Skin epidermis (tissue), 12 donors: ENCODE measurements around the gene PAK1.
"Not testable (repeated sequence)": the region's sequence is repeated elsewhere in the genome, so short reads cannot be mapped to it uniquely, and the experiment has no call there.

Source experiments
- H3K27ac ChIP-seq, 21 experiments: fragments of 200-600 bp; sonication (generic) in 11 of 21; one replicate each; pipeline ENCODE4 v1.5.0; 2020; ENCODE audit warnings: mild to moderate bottlenecking in 3 of 21, inconsistent platforms in 2 of 21, moderate library complexity in 2 of 21
- H3K4me3 ChIP-seq, 7 experiments: fragments of 200-600 bp; sonication (generic) in 2 of 7; one replicate each; pipeline ENCODE4 v1.5.0; 2020; ENCODE audit warnings: inconsistent platforms in 2 of 7, mild to moderate bottlenecking in 2 of 7, moderate library complexity in 1 of 7

Gene PAK1

GRCh38 chr11:77384571-77384970, 89.3 kb downstream of the PAK1 start:
- H3K27ac ChIP-seq, result no peak overlapping the region
- no peak overlapping the region for H3K4me3 ChIP-seq

- H3K27ac ChIP-seq, H3K4me3 ChIP-seq: not testable (repeated sequence)
Measured at GRCh38 chr11:77383349-77383748, 90.5 kb downstream of the PAK1 start.

GRCh38 chr11:77381729-77382665, 91.9 kb downstream of the PAK1 start:
- no peak overlapping the region for H3K4me3 ChIP-seq
- H3K27ac ChIP-seq, result peak overlapping the region in 2 of 21 experiments; percentile 40 to 48

GRCh38 chr11:77379934-77380333, 94.0 kb downstream of the PAK1 start:
- Histone ChIP-seq H3K27ac (no peak overlapping the region), H3K4me3 (no peak overlapping the region)

GRCh38 chr11:77379253-77379652, 94.6 kb downstream of the PAK1 start:
- Histone ChIP-seq H3K27ac (no peak overlapping the region), H3K4me3 (no peak overlapping the region)

GRCh38 chr11:77377734-77378133, 96.2 kb downstream of the PAK1 start:
- H3K27ac ChIP-seq, result no peak overlapping the region
- H3K4me3 ChIP-seq, result no peak overlapping the region

- Histone ChIP-seq H3K27ac (no peak overlapping the region), H3K4me3 (no peak overlapping the region)
Measured at GRCh38 chr11:77375107-77375506, 98.8 kb downstream of the PAK1 start.

GRCh38 chr11:77374611-77375031, 99.3 kb downstream of the PAK1 start:
- Histone ChIP-seq H3K27ac (no peak overlapping the region), H3K4me3 (no peak overlapping the region)

- H3K4me3 ChIP-seq, result no peak overlapping the region
- H3K27ac ChIP-seq, result no peak overlapping the region
Measured at GRCh38 chr11:77374108-77374507, 99.8 kb downstream of the PAK1 start.

GRCh38 chr11:77372726-77373125, 101.2 kb downstream of the PAK1 start:
- Histone ChIP-seq H3K27ac (no peak overlapping the region), H3K4me3 (no peak overlapping the region)

GRCh38 chr11:77371646-77372045, 102.2 kb downstream of the PAK1 start:
- no peak overlapping the region for H3K4me3 ChIP-seq
- no peak overlapping the region for H3K27ac ChIP-seq

GRCh38 chr11:77370217-77370616, 103.7 kb downstream of the PAK1 start:
- Histone ChIP-seq H3K27ac (no peak overlapping the region), H3K4me3 (no peak overlapping the region)

GRCh38 chr11:77361184-77361583, 112.7 kb downstream of the PAK1 start:
- Histone ChIP-seq H3K27ac (no peak overlapping the region), H3K4me3 (no peak overlapping the region)

GRCh38 chr11:77359481-77359880, 114.4 kb downstream of the PAK1 start:
- H3K27ac ChIP-seq, result no peak overlapping the region
- H3K4me3 ChIP-seq, result no peak overlapping the region

- no peak overlapping the region for H3K4me3 ChIP-seq
- H3K27ac ChIP-seq, result no peak overlapping the region
Measured at GRCh38 chr11:77353131-77353530, 120.8 kb downstream of the PAK1 start.

GRCh38 chr11:77351281-77351886, 122.5 kb downstream of the PAK1 start:
- no peak overlapping the region for H3K27ac ChIP-seq
- H3K4me3 ChIP-seq, result no peak overlapping the region

- Histone ChIP-seq H3K4me3 (no peak overlapping the region), H3K27ac (no peak overlapping the region)
Measured at GRCh38 chr11:77347948-77348347, 125.9 kb downstream of the PAK1 start.

GRCh38 chr11:77346906-77347603, 126.8 kb downstream of the PAK1 start:
- Histone ChIP-seq H3K27ac (no peak overlapping the region), H3K4me3 (no peak overlapping the region)

GRCh38 chr11:77345621-77346020, 128.3 kb downstream of the PAK1 start:
- no peak overlapping the region for H3K4me3 ChIP-seq
- H3K27ac ChIP-seq, result no peak overlapping the region

- no peak overlapping the region for H3K27ac ChIP-seq
- no peak overlapping the region for H3K4me3 ChIP-seq
Measured at GRCh38 chr11:77340501-77340900, 133.4 kb downstream of the PAK1 start.

GRCh38 chr11:77332259-77332658, 141.6 kb downstream of the PAK1 start:
- Histone ChIP-seq H3K4me3 (no peak overlapping the region), H3K27ac (no peak overlapping the region)
